ENCODE results near the gene BAIAP2L1.

BAIAP2L1 gene

DNA sequence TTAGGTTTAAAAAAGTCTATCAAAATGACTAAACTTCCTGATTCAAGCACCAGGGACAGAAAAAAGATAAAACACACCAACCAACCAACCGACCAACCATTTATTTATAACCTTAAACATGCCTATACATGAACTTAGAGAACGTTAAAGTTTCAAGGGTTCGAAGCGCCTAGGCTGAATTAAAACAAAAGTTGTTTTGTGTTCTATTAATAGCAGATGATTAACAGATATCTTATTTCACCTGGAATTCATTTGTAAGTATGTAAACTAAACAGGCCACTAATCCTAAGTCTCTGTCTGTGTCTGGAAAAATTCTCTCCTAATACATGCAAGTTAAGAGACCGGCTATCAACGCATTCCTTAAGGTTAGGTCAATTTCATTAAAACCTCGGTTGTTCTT is 1.4 kb downstream of the BAIAP2L1 start:
- Histone ChIP-seq H3K4me2 (ENCODE audit: low read depth, low read length) (peak overlapping the region; percentile 54), H3K36me3 (replicated peaks; ENCODE audit: insufficient read depth, low read length) (no peaks in the 10 kb centered on the region), H3K27ac (ENCODE audit: low read length) (no peak overlapping the region), H3K9ac (ENCODE audit: low read length) (no peak overlapping the region), H3K27me3 (replicated peaks; ENCODE audit: insufficient read depth, low read length) (no peaks in the 10 kb centered on the region), H3K4me1 (ENCODE audit: low read length) (peaks cover 4% of the 10 kb centered on the region; the same call in 1 of the 2 replicates), H4K20me1 (ENCODE audit: insufficient read depth, low read length) (0 out of 2 replicates have a peak, but pooled peaks cover 3% of the 10 kb centered on the region), H3F3A (ENCODE audit: insufficient read depth, low read length) (peaks cover 4% of the 10 kb centered on the region; the same call in 1 of the 2 replicates), H3K79me2 (ENCODE audit: low read length) (peaks cover 55% of the 10 kb centered on the region), H3K4me3 (ENCODE audit: low read length) (peak overlapping the region; percentile 79), H2AFZ (ENCODE audit: low read length) (no peak overlapping the region), H3K9me3 (replicated peaks; ENCODE audit: insufficient read depth, low read length) (no peaks in the 10 kb centered on the region), H3K9me2 (replicated peaks; ENCODE audit: insufficient read depth, low read length) (no peaks in the 10 kb centered on the region)
- no peak for DNase-seq
- no peak for TF ChIP-seq CTCF (IDR thresholded peaks at IDR 0.05; ENCODE audit: low read length)
- TF ChIP-seq EZH2 (optimal IDR thresholded peaks at IDR 0.05; ENCODE audit: low read depth, low read length), result no peak
- TF ChIP-seq EZH2phosphoT487 (IDR thresholded peaks at IDR 0.05; ENCODE audit: low read length), result no peak

- Histone ChIP-seq H3K9me3 (replicated peaks; ENCODE audit: insufficient read depth, low read length) (no peaks in the 10 kb centered on the region), H3K4me3 (ENCODE audit: low read length) (no peak overlapping the region), H3K27ac (ENCODE audit: low read length) (no peak overlapping the region), H3F3A (ENCODE audit: insufficient read depth, low read length) (peaks cover 4% of the 10 kb centered on the region; the same call in 1 of the 2 replicates), H3K4me2 (ENCODE audit: low read depth, low read length) (peak overlapping the region; percentile 54; the same call in 1 of the 2 replicates), H3K36me3 (replicated peaks; ENCODE audit: insufficient read depth, low read length) (no peaks in the 10 kb centered on the region), H3K4me1 (ENCODE audit: low read length) (peaks cover 4% of the 10 kb centered on the region; the same call in 1 of the 2 replicates), H2AFZ (ENCODE audit: low read length) (no peak overlapping the region), H3K9me2 (replicated peaks; ENCODE audit: insufficient read depth, low read length) (no peaks in the 10 kb centered on the region), H4K20me1 (ENCODE audit: insufficient read depth, low read length) (0 out of 2 replicates have a peak, but pooled peaks cover 3% of the 10 kb centered on the region), H3K9ac (ENCODE audit: low read length) (no peak overlapping the region), H3K27me3 (replicated peaks; ENCODE audit: insufficient read depth, low read length) (no peaks in the 10 kb centered on the region), H3K79me2 (ENCODE audit: low read length) (peaks cover 59% of the 10 kb centered on the region)
- TF ChIP-seq EZH2 (optimal IDR thresholded peaks at IDR 0.05; ENCODE audit: low read depth, low read length) (no peak), CTCF (IDR thresholded peaks at IDR 0.05; ENCODE audit: low read length) (no peak), EZH2phosphoT487 (IDR thresholded peaks at IDR 0.05; ENCODE audit: low read length) (no peak)
- DNase-seq, result no peak
Measured at GRCh38 chr7:98398567-98399372, 2.1 kb downstream of the BAIAP2L1 start.

DNA sequence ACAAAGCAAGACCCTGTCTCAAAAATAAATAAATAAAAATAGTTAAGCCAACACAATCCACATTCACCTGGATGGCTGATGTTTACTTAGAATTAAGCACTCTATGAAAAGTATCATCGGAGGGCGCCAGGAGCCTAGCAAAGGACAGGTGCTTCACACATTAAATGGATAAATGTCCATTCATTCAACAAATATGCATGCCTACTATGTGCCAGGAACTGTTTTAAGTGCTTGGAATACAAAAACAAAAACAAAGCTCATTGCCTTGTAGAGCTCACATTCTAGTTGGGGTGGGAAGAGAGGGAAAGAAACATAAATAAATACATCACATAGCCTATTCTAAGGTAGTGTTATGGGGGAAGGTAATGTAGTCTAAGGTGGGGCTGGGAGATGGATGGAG is 4.1 kb downstream of the BAIAP2L1 start:
- TF ChIP-seq CTCF (IDR thresholded peaks at IDR 0.05; ENCODE audit: low read length) (no peak), EZH2phosphoT487 (IDR thresholded peaks at IDR 0.05; ENCODE audit: low read length) (no peak), EZH2 (optimal IDR thresholded peaks at IDR 0.05; ENCODE audit: low read depth, low read length) (no peak)
- H3K79me2 ChIP-seq (ENCODE audit: low read length), result peaks cover 67% of the 10 kb centered on the region

More for the DNA sequence above, 4.1 kb downstream of the BAIAP2L1 start:
- peaks cover 4% of the 10 kb centered on the region; the same call in 1 of the 2 replicates for H3K4me1 ChIP-seq (ENCODE audit: low read length)
- no peaks in the 10 kb centered on the region for H3K36me3 ChIP-seq (replicated peaks; ENCODE audit: insufficient read depth, low read length)
- H3K9me3 ChIP-seq (replicated peaks; ENCODE audit: insufficient read depth, low read length), result no peaks in the 10 kb centered on the region
- peaks cover 4% of the 10 kb centered on the region; the same call in 1 of the 2 replicates for H3F3A ChIP-seq (ENCODE audit: insufficient read depth, low read length)
- DNase-seq, result no peak
- H3K9me2 ChIP-seq (replicated peaks; ENCODE audit: insufficient read depth, low read length), result no peaks in the 10 kb centered on the region
- H3K9ac ChIP-seq (ENCODE audit: low read length), result no peak overlapping the region
- H2AFZ ChIP-seq (ENCODE audit: low read length), result no peak overlapping the region
- H4K20me1 ChIP-seq (ENCODE audit: insufficient read depth, low read length), result 0 out of 2 replicates have a peak, but pooled peaks cover 3% of the 10 kb centered on the region
- no peak overlapping the region for H3K27ac ChIP-seq (ENCODE audit: low read length)
- no peaks in the 10 kb centered on the region for H3K27me3 ChIP-seq (replicated peaks; ENCODE audit: insufficient read depth, low read length)
- H3K4me2 ChIP-seq (ENCODE audit: low read depth, low read length), result no peak overlapping the region
- no peak overlapping the region for H3K4me3 ChIP-seq (ENCODE audit: low read length)
